Smooth muscle cell (in vitro differentiated cells): ENCODE data around the gene ITSN1. TPM values are rescaled to one million over a fixed set of nuclear protein-coding genes. Genes with fewer than 3 reads are reported as not detected.

Experiments used
- DNase-seq: peaks from one replicate; lab custom pipeline; 2025; ENCODE audit not compliant: unreplicated experiment; lab: John Stamatoyannopoulos, UW
- H2AFZ ChIP-seq: fragments of 200-600 bp; sonication (generic); 2 replicates; pipeline ENCODE4 v1.6.0; 2016; ENCODE audit warnings: antibody characterized with exemption, low read depth, mild to moderate bottlenecking
- H3F3A ChIP-seq: fragments of 200-600 bp; sonication (generic); 2 replicates; pipeline ENCODE4 v1.6.0; 2017; ENCODE audit warnings: antibody characterized with exemption, low read depth
- H3K27ac ChIP-seq: fragments of 200-600 bp; sonication (generic); 2 replicates; pipeline ENCODE4 v1.5.1; 2016; ENCODE audit warnings: low read depth, mild to moderate bottlenecking
- H3K27me3 ChIP-seq: fragments of 200-600 bp; sonication (generic); 2 replicates; pipeline ENCODE4 v1.6.1; 2016; ENCODE audit warnings: low read depth, mild to moderate bottlenecking
- H3K36me3 ChIP-seq: fragments of 200-600 bp; sonication (generic); 2 replicates; pipeline ENCODE4 v1.5.1; 2016; ENCODE audit warnings: low read depth
- H3K4me1 ChIP-seq: fragments of 200-600 bp; sonication (generic); 2 replicates; pipeline ENCODE4 v1.5.1; 2016; ENCODE audit warnings: low read depth
- H3K4me2 ChIP-seq: fragments of 200-600 bp; sonication (generic); 2 replicates; pipeline ENCODE4 v1.6.0; 2016; ENCODE audit warnings: mild to moderate bottlenecking
- H3K4me3 ChIP-seq: fragments of 200-600 bp; sonication (generic); 2 replicates; pipeline ENCODE4 v1.5.1; 2016; ENCODE audit warnings: mild to moderate bottlenecking
- H3K79me2 ChIP-seq: fragments of 200-600 bp; sonication (generic); 2 replicates; pipeline ENCODE4 v1.6.0; 2016; ENCODE audit warnings: low read depth, mild to moderate bottlenecking
- H3K9ac ChIP-seq: fragments of 200-600 bp; sonication (generic); 2 replicates; pipeline ENCODE4 v1.6.0; 2016; ENCODE audit warnings: low read depth
- H3K9me3 ChIP-seq: fragments of 200-600 bp; sonication (generic); replicated peaks from 2 replicates; pipeline ENCODE4 v1.5.1; 2016; ENCODE audit warnings: low read depth
- H4K20me1 ChIP-seq: fragments of 200-600 bp; sonication (generic); 2 replicates; pipeline ENCODE4 v1.6.0; 2016; ENCODE audit warnings: low read depth
- CTCF ChIP-seq: fragments of 200-600 bp; sonication (generic); IDR thresholded peaks from 2 replicates; pipeline ENCODE4 v1.5.1; 2017; ENCODE audit warnings: borderline replicate concordance, mild to moderate bottlenecking, antibody characterized with exemption; ENCODE audit not compliant: insufficient read depth, poor library complexity, severe bottlenecking
- WGBS: methylation state at CpG from one replicate; pipeline ENCODE4 v1.1.7; 2016; ENCODE audit warnings: low lambda C conversion rate; 5-methylcytosine and 5-hydroxymethylcytosine counted together
- polyA plus RNA-seq: library from polyadenylated mRNA; unstranded; fragments of >200 nt; fragmentation: Nextera tagmentation; extraction: Ambion mirVana; gene quantifications from 2 replicates; pipeline ENCODE4 v1.2.1, GENCODE V29; 2016
- total RNA-seq: library from RNA; depleted of rRNA; stranded (reverse); fragments of >200 nt; gene quantifications from 2 replicates; pipeline ENCODE4 v1.2.3, GENCODE V29; 2014

Gene ITSN1
- total and polyA plus RNA-seq, 2 experiments from 2014 or later: 36.4 to 76.5 TPM

- DNase-seq: no peak
- H3K9me3 ChIP-seq: no peaks in the 10 kb centered on the region
- H3K4me1 ChIP-seq: no peaks in the 10 kb centered on the region
- peak overlapping the region; percentile 53 for H3K27ac ChIP-seq
- peaks cover 47% of the 10 kb centered on the region for H4K20me1 ChIP-seq
- no peak overlapping the region for H3K4me3 ChIP-seq
- no peak overlapping the region for H2AFZ ChIP-seq
- no peak overlapping the region for H3K9ac ChIP-seq
- no peaks in the 10 kb centered on the region for H3K36me3 ChIP-seq
- no peaks in the 10 kb centered on the region for H3K27me3 ChIP-seq
- peaks cover 96% of the 10 kb centered on the region for H3K79me2 ChIP-seq
- 80% methylated on average over 10 of the region's 10 CpGs for WGBS
- no peak for TF ChIP-seq CTCF
- peak overlapping the region; percentile 1 for H3K4me2 ChIP-seq
- peaks cover 4% of the 10 kb centered on the region for H3F3A ChIP-seq
Measured at GRCh38 chr21:33703750-33704606, 61.7 kb downstream of the ITSN1 start.

GRCh38 chr21:33707846-33708245, 65.5 kb downstream of the ITSN1 start:
- Histone ChIP-seq H3K27ac (peak overlapping the region; percentile 62), H3K9me3 (no peaks in the 10 kb centered on the region), H3K4me1 (peaks cover 6% of the 10 kb centered on the region), H4K20me1 (peaks cover 39% of the 10 kb centered on the region), H3F3A (peaks cover 4% of the 10 kb centered on the region), H3K36me3 (no peaks in the 10 kb centered on the region), H3K27me3 (no peaks in the 10 kb centered on the region), H3K79me2 (peaks cover 96% of the 10 kb centered on the region), H3K4me2 (no peak overlapping the region), H3K9ac (no peak overlapping the region), H2AFZ (no peak overlapping the region), H3K4me3 (no peak overlapping the region)
- no peak for TF ChIP-seq CTCF
- no peak for DNase-seq

- 98% methylated on average over 2 of the region's 2 CpGs for WGBS
- no peak for DNase-seq
- Histone ChIP-seq H3K27me3 (no peaks in the 10 kb centered on the region), H3K4me1 (peaks cover 6% of the 10 kb centered on the region), H3K9ac (no peak overlapping the region), H3K79me2 (peaks cover 97% of the 10 kb centered on the region), H2AFZ (no peak overlapping the region), H3K36me3 (no peaks in the 10 kb centered on the region), H3K4me2 (no peak overlapping the region), H3K9me3 (no peaks in the 10 kb centered on the region), H3K4me3 (no peak overlapping the region), H3K27ac (no peak overlapping the region), H3F3A (peaks cover 4% of the 10 kb centered on the region), H4K20me1 (peaks cover 44% of the 10 kb centered on the region)
- TF ChIP-seq CTCF: no peak
Measured at GRCh38 chr21:33708874-33709273, 66.6 kb downstream of the ITSN1 start.
